Measurements from ENCODE around the gene FHDC1.

Gene FHDC1

GRCh38 chr4:153000076-153000420 is 63.9 kb downstream of the FHDC1 start:
- H3K27ac ChIP-seq (ENCODE audit: low read depth, low read length) = no peak overlapping the region
- H3K4me3 ChIP-seq (ENCODE audit: low read depth in 1 of 5, low read length in 5 of 5) = no peak overlapping the region
- no peaks in the 10 kb centered on the region for H3K9me3 ChIP-seq (ENCODE audit: control insufficient read depth in 5 of 5, low read length in 5 of 5)
- H3K9ac ChIP-seq (ENCODE audit: low read length in 5 of 5) = no peak overlapping the region
- peaks cover 0 to 12% (median 0%) of the 10 kb centered on the region in 5 donors for H3K4me1 ChIP-seq (ENCODE audit: control insufficient read depth in 5 of 5, insufficient read depth in 5 of 5, low read length in 5 of 5)
- H3K36me3 ChIP-seq (ENCODE audit: control insufficient read depth in 5 of 5, insufficient read depth in 5 of 5, low read length in 5 of 5) = no peaks in the 10 kb centered on the region
- no peaks in the 10 kb centered on the region for H3K27me3 ChIP-seq (ENCODE audit: control insufficient read depth in 5 of 5, insufficient read depth in 4 of 5, low read length in 5 of 5)

- no peak overlapping the region for H3K27ac ChIP-seq (ENCODE audit: low read depth, low read length)
- no peaks in the 10 kb centered on the region for H3K9me3 ChIP-seq (ENCODE audit: control insufficient read depth in 5 of 5, low read length in 5 of 5)
- H3K27me3 ChIP-seq (ENCODE audit: control insufficient read depth in 5 of 5, insufficient read depth in 4 of 5, low read length in 5 of 5) = no peaks in the 10 kb centered on the region
- H3K4me3 ChIP-seq (ENCODE audit: low read depth in 1 of 5, low read length in 5 of 5) = no peak overlapping the region
- H3K4me1 ChIP-seq (ENCODE audit: control insufficient read depth in 5 of 5, insufficient read depth in 5 of 5, low read length in 5 of 5) = peaks cover 0 to 6% (median 0%) of the 10 kb centered on the region in 5 donors
- no peaks in the 10 kb centered on the region for H3K36me3 ChIP-seq (ENCODE audit: control insufficient read depth in 5 of 5, insufficient read depth in 5 of 5, low read length in 5 of 5)
- no peak overlapping the region for H3K9ac ChIP-seq (ENCODE audit: low read length in 5 of 5)
Observed at GRCh38 chr4:153001626-153002025, 65.5 kb downstream of the FHDC1 start.

GRCh38 chr4:153002110-153002509 is 66.0 kb downstream of the FHDC1 start:
- Histone ChIP-seq H3K36me3 (ENCODE audit: control insufficient read depth in 5 of 5, insufficient read depth in 5 of 5, low read length in 5 of 5) (no peaks in the 10 kb centered on the region), H3K27ac (ENCODE audit: low read depth, low read length) (no peak overlapping the region), H3K9ac (ENCODE audit: low read length in 5 of 5) (no peak overlapping the region), H3K9me3 (ENCODE audit: control insufficient read depth in 5 of 5, low read length in 5 of 5) (no peaks in the 10 kb centered on the region), H3K4me1 (ENCODE audit: control insufficient read depth in 5 of 5, insufficient read depth in 5 of 5, low read length in 5 of 5) (peaks cover 0 to 4% (median 0%) of the 10 kb centered on the region in 5 donors), H3K4me3 (ENCODE audit: low read depth in 1 of 5, low read length in 5 of 5) (no peak overlapping the region), H3K27me3 (ENCODE audit: control insufficient read depth in 5 of 5, insufficient read depth in 4 of 5, low read length in 5 of 5) (no peaks in the 10 kb centered on the region)

- Histone ChIP-seq H3K9ac (ENCODE audit: low read length in 5 of 5) (no peak overlapping the region), H3K4me3 (ENCODE audit: low read depth in 1 of 5, low read length in 5 of 5) (no peak overlapping the region), H3K4me1 (ENCODE audit: control insufficient read depth in 5 of 5, insufficient read depth in 5 of 5, low read length in 5 of 5) (peaks cover 0 to 4% (median 0%) of the 10 kb centered on the region in 5 donors), H3K36me3 (ENCODE audit: control insufficient read depth in 5 of 5, insufficient read depth in 5 of 5, low read length in 5 of 5) (no peaks in the 10 kb centered on the region), H3K27ac (ENCODE audit: low read depth, low read length) (no peak overlapping the region), H3K27me3 (ENCODE audit: control insufficient read depth in 5 of 5, insufficient read depth in 4 of 5, low read length in 5 of 5) (no peaks in the 10 kb centered on the region), H3K9me3 (ENCODE audit: control insufficient read depth in 5 of 5, low read length in 5 of 5) (no peaks in the 10 kb centered on the region)
Observed at GRCh38 chr4:153004081-153004850, 68.1 kb downstream of the FHDC1 start.

GRCh38 chr4:153005899-153006381 is 69.8 kb downstream of the FHDC1 start:
- H3K4me1 ChIP-seq (ENCODE audit: control insufficient read depth in 5 of 5, insufficient read depth in 5 of 5, low read length in 5 of 5) = peaks cover 0 to 4% (median 0%) of the 10 kb centered on the region in 5 donors
- no peaks in the 10 kb centered on the region for H3K9me3 ChIP-seq (ENCODE audit: control insufficient read depth in 5 of 5, low read length in 5 of 5)
- no peak overlapping the region for H3K4me3 ChIP-seq (ENCODE audit: low read depth in 1 of 5, low read length in 5 of 5)
- H3K27ac ChIP-seq (ENCODE audit: low read depth, low read length) = no peak overlapping the region
- H3K9ac ChIP-seq (ENCODE audit: low read length in 5 of 5) = no peak overlapping the region
- H3K27me3 ChIP-seq (ENCODE audit: control insufficient read depth in 5 of 5, insufficient read depth in 4 of 5, low read length in 5 of 5) = no peaks in the 10 kb centered on the region
- no peaks in the 10 kb centered on the region for H3K36me3 ChIP-seq (ENCODE audit: control insufficient read depth in 5 of 5, insufficient read depth in 5 of 5, low read length in 5 of 5)

- H3K27me3 ChIP-seq (ENCODE audit: control insufficient read depth in 5 of 5, insufficient read depth in 4 of 5, low read length in 5 of 5) = no peaks in the 10 kb centered on the region
- no peaks in the 10 kb centered on the region for H3K9me3 ChIP-seq (ENCODE audit: control insufficient read depth in 5 of 5, low read length in 5 of 5)
- peaks cover 0 to 4% (median 0%) of the 10 kb centered on the region in 5 donors for H3K4me1 ChIP-seq (ENCODE audit: control insufficient read depth in 5 of 5, insufficient read depth in 5 of 5, low read length in 5 of 5)
- H3K27ac ChIP-seq (ENCODE audit: low read depth, low read length) = no peak overlapping the region
- no peak overlapping the region for H3K4me3 ChIP-seq (ENCODE audit: low read depth in 1 of 5, low read length in 5 of 5)
- no peaks in the 10 kb centered on the region for H3K36me3 ChIP-seq (ENCODE audit: control insufficient read depth in 5 of 5, insufficient read depth in 5 of 5, low read length in 5 of 5)
- H3K9ac ChIP-seq (ENCODE audit: low read length in 5 of 5) = no peak overlapping the region
Observed at GRCh38 chr4:153008578-153009199, 72.6 kb downstream of the FHDC1 start.

GRCh38 chr4:153010146-153010545 is 74.0 kb downstream of the FHDC1 start:
- no peaks in the 10 kb centered on the region for H3K27me3 ChIP-seq (ENCODE audit: control insufficient read depth in 5 of 5, insufficient read depth in 4 of 5, low read length in 5 of 5)
- H3K4me1 ChIP-seq (ENCODE audit: control insufficient read depth in 5 of 5, insufficient read depth in 5 of 5, low read length in 5 of 5) = peaks cover 0 to 4% (median 0%) of the 10 kb centered on the region in 5 donors
- H3K9me3 ChIP-seq (ENCODE audit: control insufficient read depth in 5 of 5, low read length in 5 of 5) = no peaks in the 10 kb centered on the region
- no peaks in the 10 kb centered on the region for H3K36me3 ChIP-seq (ENCODE audit: control insufficient read depth in 5 of 5, insufficient read depth in 5 of 5, low read length in 5 of 5)
- no peak overlapping the region for H3K4me3 ChIP-seq (ENCODE audit: low read depth in 1 of 5, low read length in 5 of 5)
- no peak overlapping the region for H3K27ac ChIP-seq (ENCODE audit: low read depth, low read length)
- no peak overlapping the region for H3K9ac ChIP-seq (ENCODE audit: low read length in 5 of 5)

- Histone ChIP-seq H3K27ac (ENCODE audit: low read depth, low read length) (no peak overlapping the region), H3K27me3 (ENCODE audit: control insufficient read depth in 5 of 5, insufficient read depth in 4 of 5, low read length in 5 of 5) (no peaks in the 10 kb centered on the region), H3K9me3 (ENCODE audit: control insufficient read depth in 5 of 5, low read length in 5 of 5) (no peaks in the 10 kb centered on the region), H3K4me1 (ENCODE audit: control insufficient read depth in 5 of 5, insufficient read depth in 5 of 5, low read length in 5 of 5) (no peaks in the 10 kb centered on the region), H3K36me3 (ENCODE audit: control insufficient read depth in 5 of 5, insufficient read depth in 5 of 5, low read length in 5 of 5) (no peaks in the 10 kb centered on the region), H3K9ac (ENCODE audit: low read length in 5 of 5) (no peak overlapping the region), H3K4me3 (ENCODE audit: low read depth in 1 of 5, low read length in 5 of 5) (no peak overlapping the region)
Observed at GRCh38 chr4:153013202-153013977, 77.3 kb downstream of the FHDC1 start.

GRCh38 chr4:153014460-153014859 is 78.3 kb downstream of the FHDC1 start:
- H3K36me3 ChIP-seq (ENCODE audit: control insufficient read depth in 5 of 5, insufficient read depth in 5 of 5, low read length in 5 of 5) = no peaks in the 10 kb centered on the region
- no peak overlapping the region for H3K9ac ChIP-seq (ENCODE audit: low read length in 5 of 5)
- H3K27ac ChIP-seq (ENCODE audit: low read depth, low read length) = no peak overlapping the region
- no peaks in the 10 kb centered on the region for H3K4me1 ChIP-seq (ENCODE audit: control insufficient read depth in 5 of 5, insufficient read depth in 5 of 5, low read length in 5 of 5)
- no peaks in the 10 kb centered on the region for H3K27me3 ChIP-seq (ENCODE audit: control insufficient read depth in 5 of 5, insufficient read depth in 4 of 5, low read length in 5 of 5)
- no peaks in the 10 kb centered on the region for H3K9me3 ChIP-seq (ENCODE audit: control insufficient read depth in 5 of 5, low read length in 5 of 5)
- no peak overlapping the region for H3K4me3 ChIP-seq (ENCODE audit: low read depth in 1 of 5, low read length in 5 of 5)

GRCh38 chr4:153016592-153016991 is 80.5 kb downstream of the FHDC1 start:
- no peaks in the 10 kb centered on the region for H3K4me1 ChIP-seq (ENCODE audit: control insufficient read depth in 5 of 5, insufficient read depth in 5 of 5, low read length in 5 of 5)
- H3K36me3 ChIP-seq (ENCODE audit: control insufficient read depth in 5 of 5, insufficient read depth in 5 of 5, low read length in 5 of 5) = no peaks in the 10 kb centered on the region
- no peaks in the 10 kb centered on the region for H3K27me3 ChIP-seq (ENCODE audit: control insufficient read depth in 5 of 5, insufficient read depth in 4 of 5, low read length in 5 of 5)
- no peak overlapping the region for H3K9ac ChIP-seq (ENCODE audit: low read length in 5 of 5)
- no peak overlapping the region for H3K27ac ChIP-seq (ENCODE audit: low read depth, low read length)
- no peak overlapping the region for H3K4me3 ChIP-seq (ENCODE audit: low read depth in 1 of 5, low read length in 5 of 5)
- no peaks in the 10 kb centered on the region for H3K9me3 ChIP-seq (ENCODE audit: control insufficient read depth in 5 of 5, low read length in 5 of 5)
